GM18861 (cell line): ENCODE measurements around the gene ABLIM1.

ENCODE experiments used
- ATAC-seq: cut with Tn5 transposase; IDR thresholded peaks from one replicate; pipeline ENCODE4 v1.9.1; 2021; ENCODE audit not compliant: unreplicated experiment

The ABLIM1 gene

DNA sequence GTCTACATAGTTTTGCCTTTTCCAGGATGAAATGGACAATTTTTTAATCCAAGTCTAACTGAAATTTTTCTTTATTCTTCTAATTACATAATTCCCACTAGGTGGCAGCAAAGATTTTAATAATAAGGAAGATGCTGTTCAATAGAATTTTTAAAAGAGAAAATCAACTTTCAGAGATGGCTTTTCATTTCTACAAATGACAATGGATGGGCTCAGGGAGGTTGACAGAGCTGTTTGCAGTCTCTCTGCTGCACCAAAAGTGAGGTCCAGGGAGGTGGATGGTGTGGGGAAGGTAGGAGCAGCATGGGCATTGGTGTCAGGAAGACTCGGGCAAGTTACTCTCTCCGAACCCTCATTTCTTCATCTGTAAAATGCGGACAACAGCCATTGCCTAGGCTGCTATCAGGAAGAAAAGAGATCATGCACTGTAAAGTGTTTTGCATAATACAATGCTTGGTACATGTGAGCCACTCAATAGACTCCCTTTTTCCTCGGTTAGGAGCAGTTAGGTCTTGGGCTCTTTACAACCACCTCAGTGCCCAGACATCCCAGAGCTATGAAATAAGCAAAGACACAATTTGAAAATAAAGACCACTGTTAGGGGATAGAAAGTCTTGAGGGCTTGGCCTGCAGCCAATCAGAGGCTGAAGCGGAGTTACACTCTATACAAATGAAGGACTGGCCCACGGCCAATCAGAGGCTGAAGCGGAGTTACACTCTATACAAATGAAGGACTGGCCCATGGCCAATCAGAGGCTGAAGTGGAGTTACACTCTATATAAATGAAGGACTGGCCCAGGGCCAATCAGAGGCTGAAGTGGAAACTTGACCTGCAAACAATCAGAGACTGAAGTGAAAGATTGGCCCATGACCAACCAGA lies 107.1 kb downstream of the ABLIM1 start:
- ATAC-seq: no peak

DNA sequence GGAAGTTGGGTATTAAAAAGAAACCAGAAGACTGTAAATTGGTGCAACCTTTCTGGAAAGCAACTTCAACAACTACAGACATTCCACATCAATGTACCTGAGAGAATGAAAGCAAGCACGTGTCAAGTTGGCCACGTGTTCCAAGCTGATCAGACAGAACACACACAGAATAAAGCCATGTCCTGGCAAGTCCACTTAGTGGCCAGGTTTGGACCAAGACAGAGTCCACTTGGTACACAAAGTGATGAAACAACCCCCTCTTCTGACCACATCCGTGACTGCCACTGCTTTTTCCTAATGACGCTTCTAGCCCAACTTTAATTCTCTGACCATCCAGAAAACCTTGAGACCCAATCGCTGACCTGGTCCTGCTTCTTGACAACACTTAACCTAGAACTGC lies 109.4 kb downstream of the ABLIM1 start:
- ATAC-seq: no peak

DNA sequence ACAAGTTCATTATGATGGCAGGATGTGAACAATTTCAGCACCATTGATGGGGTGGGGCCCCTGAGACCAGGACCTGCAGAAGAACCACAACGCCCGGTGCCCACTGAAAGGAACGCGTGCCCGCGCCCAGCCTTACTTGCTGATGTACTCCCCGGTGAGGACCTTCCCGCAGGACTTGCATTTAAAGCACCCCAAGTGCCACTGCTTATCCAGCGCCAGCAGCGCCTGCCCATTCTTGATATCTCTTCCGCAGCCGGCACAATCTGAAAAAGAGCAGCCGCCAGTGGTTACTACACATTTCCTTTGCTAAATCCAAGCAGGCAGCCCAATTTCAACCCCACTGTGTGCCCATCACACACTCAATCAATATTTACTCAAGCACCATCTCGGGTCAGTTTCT lies 110.6 kb downstream of the ABLIM1 start:
- no peak for ATAC-seq

DNA sequence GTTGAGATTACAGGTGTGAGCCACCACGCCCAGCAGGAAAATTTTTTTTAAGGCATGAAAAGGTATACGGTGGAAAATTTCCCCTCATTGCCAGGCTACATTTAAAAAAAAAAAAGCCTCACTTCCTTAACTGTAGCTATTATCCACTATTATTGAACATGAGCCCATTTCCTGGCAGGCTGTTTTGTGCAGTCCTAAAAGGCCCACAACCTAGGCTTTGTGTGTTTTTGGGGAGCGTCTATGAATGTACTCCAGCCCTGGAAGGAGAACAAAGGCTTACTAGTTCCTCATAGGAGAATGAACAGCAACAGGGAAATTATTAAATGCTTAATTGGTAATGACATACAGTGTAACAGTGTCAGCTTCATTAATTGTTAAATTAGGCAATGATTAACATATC lies 111.0 kb downstream of the ABLIM1 start:
- no peak for ATAC-seq

DNA sequence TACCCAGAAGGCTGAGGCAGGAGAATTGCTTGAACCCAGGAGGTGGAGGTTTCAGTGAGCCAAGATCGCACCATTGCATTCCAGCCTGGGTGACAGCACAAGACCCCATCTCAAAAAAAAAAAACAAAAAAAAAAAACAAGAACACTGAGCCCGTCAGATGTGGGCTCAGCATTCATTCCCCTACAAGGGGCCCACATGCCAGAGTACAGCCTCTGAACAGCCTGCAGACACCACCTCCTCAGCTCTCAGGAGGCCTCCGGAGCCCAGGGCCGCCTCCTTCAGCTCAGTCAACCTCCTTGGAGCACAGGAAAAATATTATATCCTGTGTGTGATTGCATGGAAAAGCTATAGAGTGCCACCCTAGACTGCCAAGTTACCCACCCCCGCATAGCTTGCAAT lies 112.3 kb downstream of the ABLIM1 start:
- ATAC-seq: no peak

DNA sequence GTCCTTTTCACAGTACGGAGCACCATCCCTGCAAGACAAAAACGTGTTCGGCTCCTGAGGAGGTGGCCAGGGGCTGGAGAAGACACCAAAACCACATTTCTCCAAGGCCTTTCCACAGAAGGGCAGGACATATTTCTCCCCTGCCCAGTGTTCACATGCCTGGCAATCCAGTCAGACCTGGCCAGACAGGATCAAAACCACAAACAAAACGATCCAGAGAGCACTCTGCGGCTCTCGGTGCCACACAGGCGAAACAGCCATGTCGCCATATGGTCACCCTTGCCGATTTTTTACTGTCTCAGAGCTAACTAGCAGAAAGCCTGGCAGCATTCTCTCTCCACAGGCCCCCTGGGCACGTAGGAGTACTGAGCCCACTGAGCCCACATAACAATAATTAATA lies 113.0 kb downstream of the ABLIM1 start:
- ATAC-seq: no peak

DNA sequence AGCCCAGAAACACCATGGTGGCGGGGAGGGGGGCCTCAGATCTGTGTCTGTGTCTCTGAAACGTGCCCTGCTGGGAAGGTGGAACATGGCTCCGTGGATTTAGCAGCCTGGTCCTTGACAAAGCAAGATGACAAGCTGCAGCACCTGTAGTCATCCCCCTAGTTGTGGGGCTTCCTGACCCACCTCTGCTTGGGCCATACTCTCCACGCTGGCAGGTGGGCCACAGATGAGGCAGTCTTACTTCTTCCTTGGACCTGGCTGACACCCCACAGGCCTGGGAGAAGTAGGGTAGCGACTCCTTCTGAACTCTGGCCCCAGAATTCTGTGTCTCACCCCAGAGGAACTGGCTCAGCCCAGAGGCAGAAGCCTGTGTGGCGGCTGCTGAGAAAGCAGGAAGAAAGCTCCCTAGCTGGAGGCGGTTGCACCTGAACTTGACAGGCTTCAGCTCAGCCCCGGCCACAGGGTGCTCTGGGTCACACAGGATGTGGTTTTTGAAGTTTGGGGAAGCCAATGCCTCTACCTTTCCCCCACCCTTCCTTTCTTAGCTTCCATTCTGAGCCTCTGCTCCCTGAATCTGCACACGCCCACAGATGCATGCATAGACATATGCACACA lies 113.9 kb downstream of the ABLIM1 start:
- peak; percentile 97 for ATAC-seq

DNA sequence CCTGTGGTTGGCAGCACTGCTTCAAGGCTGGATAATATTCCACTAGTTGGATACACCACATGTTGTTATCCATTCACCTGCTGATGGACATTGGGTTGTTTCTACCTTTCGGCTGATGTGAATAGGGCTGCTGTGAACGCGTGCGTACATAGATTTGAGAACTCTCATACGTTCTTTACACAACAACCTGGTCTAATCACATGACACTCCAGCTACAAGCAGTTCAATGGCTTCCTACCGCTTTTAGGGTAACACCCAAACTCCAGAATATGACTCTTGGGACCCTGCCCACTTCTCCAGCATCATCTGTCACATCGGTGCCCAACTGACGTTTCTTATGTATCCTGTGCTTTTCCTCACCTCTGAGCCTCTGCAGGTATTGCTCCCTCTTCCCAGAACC lies 114.6 kb downstream of the ABLIM1 start:
- no peak for ATAC-seq

DNA sequence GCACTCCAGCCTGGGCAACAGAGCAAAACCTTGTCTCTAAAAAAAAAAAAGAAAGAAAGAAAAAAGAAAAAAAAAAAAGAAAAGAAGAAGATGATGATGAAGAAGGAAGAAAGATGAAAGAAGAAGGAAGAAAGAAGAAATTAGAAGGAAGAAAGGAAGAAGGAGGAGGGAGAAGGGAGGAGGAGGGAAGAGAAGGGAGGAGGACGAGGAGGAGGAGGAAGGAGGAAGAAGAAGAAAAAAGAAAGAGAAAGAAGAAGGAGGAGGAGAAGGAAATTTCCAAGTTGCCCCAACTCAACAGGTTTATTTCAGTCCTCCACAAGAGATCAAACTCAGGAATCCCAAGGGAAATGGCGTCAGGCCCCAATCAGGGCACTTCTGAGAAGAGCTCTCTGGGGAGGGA lies 115.7 kb downstream of the ABLIM1 start:
- ATAC-seq: no peak

DNA sequence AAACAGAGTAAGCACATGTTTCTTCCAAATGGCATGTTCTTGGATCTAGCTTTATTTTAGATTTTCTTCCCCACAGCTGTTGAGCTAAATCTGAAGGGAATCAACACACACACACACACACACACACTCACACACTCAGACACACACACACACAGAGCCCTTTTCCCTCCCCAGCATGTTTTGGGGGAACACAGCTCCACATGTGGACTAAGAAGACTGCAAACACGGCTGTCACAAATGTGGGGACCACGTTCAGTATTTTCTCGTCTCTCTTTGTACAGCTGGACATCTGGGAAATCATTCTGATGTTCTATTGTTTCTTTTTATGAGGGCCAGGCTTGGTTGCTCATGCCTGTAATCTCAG lies 116.3 kb downstream of the ABLIM1 start:
- ATAC-seq: no peak

DNA sequence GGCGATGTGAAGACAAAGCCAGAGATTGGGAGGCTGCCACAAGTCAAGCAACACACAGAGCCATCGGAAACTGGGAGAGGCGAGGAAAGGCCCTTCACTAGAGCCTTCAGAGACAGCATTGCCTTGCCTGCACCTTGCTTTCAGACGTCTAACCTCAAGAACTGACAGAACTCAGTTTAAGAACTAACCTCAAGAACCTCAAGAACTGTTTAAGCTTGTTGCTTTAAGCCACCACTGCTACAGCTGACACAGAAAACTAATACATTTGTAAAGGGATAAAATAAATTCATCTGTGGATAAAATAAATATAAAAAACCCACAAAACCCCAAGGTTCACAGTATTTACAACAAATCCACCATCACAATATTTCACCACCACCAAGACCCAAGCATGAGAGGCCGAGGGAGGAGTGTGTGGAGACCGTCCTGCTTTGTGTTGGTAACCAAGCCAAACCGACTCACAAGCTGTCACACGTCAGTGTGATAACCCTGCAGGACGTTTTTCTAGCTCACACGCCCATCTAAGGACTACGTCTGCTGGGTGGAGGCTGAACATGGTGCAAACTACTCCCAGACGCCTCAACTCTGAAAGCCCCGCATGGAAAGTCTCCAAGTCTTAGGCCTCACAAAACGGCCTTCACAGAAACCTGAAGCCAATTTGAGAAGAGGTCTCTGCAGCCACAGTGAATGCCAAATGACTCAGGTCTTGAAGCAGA lies 116.8 kb downstream of the ABLIM1 start:
- no peak for ATAC-seq

DNA sequence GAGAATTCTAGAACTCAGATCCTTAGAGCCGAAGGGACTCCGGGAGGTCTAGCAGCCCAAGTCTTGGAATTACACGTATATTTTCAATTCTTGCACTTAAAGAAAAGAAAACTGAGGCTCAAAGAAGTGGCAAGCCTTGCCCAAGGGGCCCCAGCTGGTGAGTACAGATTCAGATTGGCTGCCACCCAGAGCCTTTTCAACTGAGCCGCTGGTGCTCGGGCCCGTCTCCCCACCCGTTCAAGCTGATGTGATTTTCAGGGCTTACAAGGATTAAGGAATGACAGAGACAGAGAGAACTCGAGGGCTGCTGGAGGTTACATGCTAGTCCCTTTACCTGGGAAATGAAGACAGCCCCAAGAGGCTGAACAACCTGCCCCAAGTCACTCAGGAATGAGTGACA lies 117.8 kb downstream of the ABLIM1 start:
- ATAC-seq: no peak

DNA sequence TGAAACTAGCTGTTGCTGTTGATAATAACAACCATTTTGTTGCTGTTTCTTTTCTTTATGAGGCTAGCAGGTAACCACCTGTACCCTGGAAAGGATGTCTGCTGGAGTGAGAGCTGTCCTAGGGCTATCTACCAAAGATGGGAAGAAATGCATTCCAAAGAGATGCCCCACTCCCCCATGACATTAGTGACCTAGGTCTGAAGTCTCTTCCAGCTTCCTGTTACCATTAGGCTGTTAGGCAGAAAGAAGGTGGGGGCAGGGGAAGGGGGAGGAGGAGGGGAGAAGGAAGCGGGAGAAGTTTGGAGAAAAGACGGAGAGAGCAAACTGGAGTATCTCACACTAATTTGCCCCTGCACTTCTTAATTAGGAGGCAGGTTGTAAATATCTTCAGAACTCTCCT lies 118.5 kb downstream of the ABLIM1 start:
- no peak for ATAC-seq

DNA sequence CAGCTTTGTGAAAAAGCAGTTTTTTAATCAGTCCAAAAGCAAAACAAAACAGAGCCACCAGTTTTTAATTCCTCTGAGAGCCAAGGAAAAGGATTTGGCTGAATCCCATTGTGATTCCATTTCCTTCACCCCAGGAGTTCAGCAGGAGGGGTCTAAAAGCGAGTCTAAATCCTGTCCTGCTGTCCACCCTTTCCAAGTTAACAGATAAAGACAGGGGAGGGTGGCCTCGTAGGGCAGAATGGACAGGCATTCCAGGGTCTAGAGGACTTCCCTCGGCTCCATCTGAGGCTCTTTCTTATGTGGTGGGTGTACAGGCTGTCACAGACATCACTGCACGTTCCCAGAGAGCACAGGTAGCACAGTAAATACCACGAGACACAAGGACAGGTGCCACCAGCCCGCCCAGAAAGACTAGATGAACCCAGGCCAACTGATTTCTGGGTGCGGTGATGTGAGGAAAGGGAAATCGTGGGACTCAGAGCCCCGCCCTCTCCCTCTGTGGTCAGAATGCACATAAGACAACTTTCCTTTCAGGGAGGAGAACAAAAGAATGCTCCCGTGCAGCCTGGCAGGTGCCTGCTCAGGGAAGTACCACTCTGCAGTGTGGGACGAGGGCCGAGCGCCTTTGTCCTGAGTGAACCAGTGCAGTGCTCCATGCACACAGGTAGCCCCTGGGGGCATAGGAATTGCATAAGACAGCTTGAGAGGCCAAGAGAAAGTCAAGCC lies 119.7 kb downstream of the ABLIM1 start:
- ATAC-seq: no peak

DNA sequence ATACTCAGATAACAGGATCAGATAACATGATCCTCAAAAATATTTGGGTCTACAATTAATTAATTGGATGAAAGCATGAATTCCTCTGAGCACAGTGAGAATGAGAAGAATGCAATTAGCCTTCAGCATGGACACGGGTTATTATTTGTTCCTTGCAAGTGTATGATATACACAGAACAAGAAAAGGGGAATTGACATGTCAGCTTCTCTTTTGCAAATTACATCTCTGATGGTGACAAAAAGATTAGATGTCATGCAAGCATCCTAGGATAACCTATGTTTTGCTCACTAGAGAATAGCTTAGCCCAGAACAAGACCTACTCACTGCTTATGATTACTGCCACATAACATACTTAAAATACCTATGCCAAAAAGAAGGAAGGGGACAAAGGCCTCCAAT lies 120.3 kb downstream of the ABLIM1 start:
- ATAC-seq: no peak

DNA sequence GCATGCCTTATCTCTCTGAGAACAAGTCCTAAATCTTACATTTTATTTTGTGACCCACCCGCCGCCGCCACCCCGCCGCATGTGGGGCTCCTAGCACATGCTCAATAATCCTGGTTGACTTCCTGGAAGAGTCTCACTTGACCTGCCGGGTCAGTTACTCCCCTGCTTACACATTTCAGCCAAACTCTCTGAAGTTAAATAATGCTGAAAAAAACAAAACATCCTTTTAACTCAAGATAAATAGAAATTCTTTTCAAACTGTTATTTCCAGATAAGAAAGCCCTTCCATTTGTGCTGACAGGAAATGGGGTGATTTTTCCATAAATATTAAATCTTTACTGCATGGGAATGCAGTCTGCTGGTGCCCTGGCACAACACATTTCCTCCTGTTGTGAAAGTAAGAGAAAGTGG lies 123.5 kb downstream of the ABLIM1 start:
- no peak for ATAC-seq

DNA sequence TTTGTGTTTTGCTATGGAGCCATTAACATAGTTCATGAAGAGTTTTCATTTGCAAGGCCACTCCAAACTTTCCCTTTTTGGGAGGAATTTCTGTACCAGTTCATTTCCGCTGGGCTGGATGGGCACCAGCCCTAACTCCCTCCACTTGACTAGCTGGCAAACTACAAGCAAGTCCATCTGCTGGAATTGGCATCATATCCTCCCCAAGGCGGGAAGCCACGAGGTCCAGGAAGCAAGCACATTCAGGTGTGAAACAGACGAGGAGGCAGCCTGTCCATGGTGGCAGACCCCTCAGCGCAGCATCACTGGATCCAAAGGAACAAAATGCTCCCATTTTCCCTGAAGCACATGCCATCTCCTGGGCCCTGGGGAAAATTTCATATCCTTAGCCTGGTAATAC lies 125.8 kb downstream of the ABLIM1 start:
- no peak for ATAC-seq

DNA sequence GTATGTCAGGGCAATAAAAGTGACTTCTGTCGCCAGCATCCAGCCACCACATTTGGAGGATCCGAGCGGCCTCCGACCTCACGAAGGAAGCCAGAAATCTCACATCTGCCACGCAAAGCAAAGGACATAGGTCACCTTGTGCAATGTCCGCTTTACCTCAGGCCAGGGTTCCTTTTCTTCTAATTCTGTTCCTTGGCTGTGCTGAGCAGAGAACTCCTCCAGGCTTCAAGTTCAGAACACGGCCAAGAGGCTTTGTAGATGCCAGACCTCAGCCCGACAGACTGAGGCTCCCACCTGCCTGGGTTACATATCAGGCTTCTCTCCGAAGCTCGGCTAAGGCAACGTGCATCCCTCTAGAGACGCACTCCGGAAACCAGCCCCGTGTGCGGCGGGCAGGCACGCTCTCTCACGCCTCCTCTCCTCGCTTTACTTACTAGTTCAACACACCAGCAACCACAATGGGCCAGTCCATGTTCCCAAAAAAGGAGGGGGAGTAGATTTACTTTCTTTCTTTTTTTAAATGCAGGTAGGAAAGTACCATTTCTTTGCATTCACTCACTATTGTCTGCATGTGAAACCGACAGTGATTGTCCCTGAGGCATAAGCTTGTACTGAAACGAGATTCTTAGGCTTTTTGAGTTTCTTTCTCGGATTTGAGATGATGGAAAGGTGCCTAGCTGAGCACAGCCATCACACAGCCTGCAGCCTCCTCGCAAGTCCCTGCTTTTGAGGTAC lies 131.4 kb downstream of the ABLIM1 start:
- peak; percentile 93 for ATAC-seq

DNA sequence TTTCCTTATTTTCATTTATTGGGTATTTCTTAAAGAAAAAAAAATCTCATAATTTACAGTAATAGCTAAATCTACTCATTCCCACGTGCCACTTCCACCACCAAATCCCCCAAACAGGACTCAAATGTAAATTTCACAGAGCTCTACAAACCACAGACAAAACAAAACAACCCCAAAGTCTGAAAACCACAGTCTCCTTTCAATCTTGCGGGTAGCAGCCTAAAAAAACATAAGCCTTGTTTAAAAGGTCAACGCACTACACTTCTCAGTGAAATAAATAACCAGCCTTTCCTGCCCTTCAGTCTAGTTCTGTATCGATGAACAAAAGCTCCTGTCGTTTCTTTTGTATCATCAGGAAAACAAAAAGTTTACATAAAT lies 132.0 kb downstream of the ABLIM1 start:
- ATAC-seq: peak; percentile 39

DNA sequence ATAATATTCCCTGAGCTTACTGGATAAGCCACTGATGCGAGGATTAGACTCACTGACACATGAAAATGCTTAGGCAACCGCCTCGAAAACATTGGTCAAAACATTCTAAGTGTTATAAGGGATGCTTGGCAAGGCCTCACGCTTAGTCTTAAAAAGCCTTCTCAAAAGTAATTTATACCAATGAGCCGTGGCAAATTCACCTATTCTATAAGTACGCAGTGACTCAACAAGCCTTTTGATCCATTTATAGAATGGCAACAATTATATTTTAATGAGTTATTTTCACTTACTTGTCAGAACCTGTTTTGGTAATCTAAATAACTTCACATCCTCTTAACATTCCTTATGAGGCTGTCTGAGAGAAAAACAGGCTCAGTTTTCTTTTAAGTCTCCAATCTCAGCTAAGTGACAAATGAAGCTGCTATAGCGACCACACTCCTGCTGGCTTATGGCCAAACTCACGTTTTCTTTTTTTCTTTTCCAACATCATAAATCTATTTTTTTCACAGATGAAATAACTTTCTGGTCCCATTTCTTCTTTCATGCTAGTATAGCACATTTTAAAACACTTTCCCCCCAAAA lies 132.6 kb downstream of the ABLIM1 start:
- ATAC-seq: no peak
